COR-L47 (cell line): Measurements from ENCODE around the gene NFATC2.

Experiments
- DNase-seq: peaks from one replicate; lab custom pipeline; 2025; lab: John Stamatoyannopoulos, UW

Gene NFATC2

DNA sequence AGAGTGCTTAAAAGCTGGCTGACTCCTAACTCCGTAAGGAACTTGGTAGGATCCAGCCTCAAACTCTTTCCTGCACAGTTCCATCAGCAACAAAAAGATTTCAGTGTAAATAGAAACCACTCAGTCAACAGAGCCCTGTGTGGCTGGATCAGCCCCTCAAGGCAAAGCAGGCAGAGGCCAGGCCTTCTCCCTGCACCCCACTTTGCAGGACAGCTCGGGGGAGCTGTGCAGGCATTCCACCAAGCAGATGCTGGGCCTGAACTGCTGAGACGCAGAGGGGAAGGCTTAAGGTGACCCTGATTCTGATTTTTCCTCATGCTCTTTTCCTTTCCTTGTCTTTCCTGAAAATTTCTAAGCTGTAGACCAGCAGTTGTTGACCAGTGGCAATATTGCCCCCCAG lies 91.5 kb downstream of the NFATC2 start:
- no peak for DNase-seq

DNA sequence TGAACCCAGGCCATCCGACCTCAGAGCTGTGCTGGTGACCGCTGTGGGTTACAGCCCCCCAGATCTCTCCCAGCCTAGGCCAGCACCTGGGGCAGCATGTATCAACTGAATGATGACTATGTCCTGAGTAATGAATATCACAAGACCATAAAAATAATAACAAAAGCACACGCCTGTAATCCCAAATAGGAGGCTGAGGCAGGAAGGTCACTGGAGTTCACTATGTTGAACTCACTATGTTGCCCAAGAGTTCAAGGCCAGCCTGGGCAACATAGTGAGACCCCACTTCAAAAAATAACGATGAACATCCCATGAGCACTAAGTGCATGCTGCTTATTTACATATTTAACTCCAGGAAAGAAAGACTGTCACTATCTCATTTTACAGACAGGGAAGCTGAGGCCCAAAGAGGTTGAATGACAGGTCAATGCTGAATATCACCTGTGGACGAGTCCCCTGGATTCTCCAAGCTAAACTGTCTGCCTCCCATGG lies 92.3 kb downstream of the NFATC2 start:
- DNase-seq: no peak

GRCh38 chr20:51449498-51450220 lies 92.9 kb downstream of the NFATC2 start:
- DNase-seq: no peak

- DNase-seq: no peak
Measured at GRCh38 chr20:51447765-51448148, 94.8 kb downstream of the NFATC2 start.

GRCh38 chr20:51447097-51447764 lies 95.3 kb downstream of the NFATC2 start:
- no peak for DNase-seq

DNA sequence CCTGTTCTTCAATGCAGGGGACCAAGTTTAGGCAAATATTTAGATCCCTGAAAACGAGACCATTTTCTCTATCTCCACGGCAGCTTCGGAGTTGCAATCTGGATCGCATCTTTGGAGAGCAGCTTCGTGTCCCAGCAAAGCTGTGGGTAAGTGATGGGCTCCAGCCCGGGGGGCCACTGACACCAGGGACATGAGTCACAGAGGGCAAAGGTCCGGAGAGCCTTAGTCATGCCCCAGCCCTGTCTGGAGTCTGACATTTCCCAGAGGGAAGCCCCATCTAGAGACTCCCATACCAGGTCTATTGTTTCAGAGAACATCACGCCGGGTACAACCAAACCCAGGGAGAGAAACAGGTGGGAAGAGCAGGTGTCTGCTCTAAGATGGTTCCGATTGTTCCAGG lies 95.9 kb downstream of the NFATC2 start:
- DNase-seq: no peak

DNA sequence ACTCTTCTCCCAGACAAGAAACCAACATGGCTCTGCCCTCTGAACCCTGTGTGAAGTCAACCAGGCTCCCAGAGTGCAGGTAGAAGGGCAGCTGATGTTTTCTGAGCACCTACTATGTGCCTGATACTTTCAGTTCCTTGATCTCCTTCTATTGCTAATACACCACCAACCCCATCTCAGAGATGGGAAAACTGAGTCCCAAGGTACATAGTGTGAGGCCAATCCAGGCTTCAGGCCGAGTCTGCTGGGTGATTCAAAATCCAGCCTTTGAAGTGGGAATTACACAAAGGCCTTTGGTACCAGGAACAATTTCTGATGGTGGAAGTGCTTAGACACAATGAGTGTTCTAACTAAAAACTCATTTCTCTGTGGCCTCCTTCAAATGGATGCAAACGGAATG lies 96.3 kb downstream of the NFATC2 start:
- DNase-seq: no peak

- DNase-seq: no peak
Measured at GRCh38 chr20:51445591-51445990, 96.9 kb downstream of the NFATC2 start.

GRCh38 chr20:51444922-51445438 lies 97.5 kb downstream of the NFATC2 start:
- DNase-seq: no peak

GRCh38 chr20:51444467-51444866 lies 98.1 kb downstream of the NFATC2 start:
- no peak for DNase-seq

- DNase-seq: no peak
Measured at GRCh38 chr20:51442602-51443001, 99.9 kb downstream of the NFATC2 start.

- DNase-seq: no peak
Measured at GRCh38 chr20:51440589-51440988, 101.9 kb downstream of the NFATC2 start.

DNA sequence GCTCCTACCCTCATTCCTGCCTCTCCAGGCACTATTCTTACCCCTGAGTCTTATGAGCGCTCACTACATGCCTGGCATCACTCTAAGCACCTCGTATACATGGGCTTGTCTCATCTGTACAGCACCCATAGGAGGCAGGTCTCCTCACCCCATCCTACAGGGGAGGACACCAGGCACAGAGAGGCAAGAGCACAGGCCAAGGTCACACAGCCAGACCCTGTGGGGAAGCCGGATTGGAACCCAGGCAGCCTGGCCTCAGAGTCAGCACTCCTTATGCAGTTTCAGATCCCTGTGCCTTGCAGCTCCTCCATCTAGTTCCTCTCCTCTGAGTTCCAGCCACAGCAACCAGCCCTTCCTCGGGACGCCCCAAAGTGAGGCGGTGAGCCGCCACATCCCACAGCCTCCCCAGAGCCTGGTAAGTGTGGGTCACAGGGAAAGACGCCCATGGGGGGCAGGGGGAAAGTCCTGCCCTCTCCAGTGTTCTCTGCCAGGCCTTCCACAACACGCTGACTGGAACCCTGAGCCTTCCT lies 103.3 kb downstream of the NFATC2 start:
- DNase-seq: no peak

DNA sequence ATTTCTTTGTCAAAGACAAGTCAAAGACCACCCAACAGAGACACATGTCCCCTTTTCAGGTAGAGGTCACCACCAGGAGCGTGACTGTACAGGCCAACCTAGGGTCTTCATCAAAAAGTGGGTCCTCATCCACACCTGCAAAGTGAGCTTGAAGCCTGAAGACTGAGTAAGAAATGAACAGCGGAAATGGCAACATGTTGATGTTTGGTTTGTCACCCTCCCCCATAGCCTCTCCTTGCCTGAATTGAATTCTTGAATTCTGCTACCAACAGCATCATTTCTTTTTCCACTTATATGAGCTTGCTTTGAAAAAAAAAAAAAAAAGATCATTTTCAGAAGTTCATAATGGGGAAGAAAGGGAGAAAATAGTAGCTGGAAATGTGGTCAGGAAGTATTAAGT lies 104.4 kb downstream of the NFATC2 start:
- DNase-seq: no peak

- DNase-seq: no peak
Measured at GRCh38 chr20:51437182-51437924, 105.2 kb downstream of the NFATC2 start.

DNA sequence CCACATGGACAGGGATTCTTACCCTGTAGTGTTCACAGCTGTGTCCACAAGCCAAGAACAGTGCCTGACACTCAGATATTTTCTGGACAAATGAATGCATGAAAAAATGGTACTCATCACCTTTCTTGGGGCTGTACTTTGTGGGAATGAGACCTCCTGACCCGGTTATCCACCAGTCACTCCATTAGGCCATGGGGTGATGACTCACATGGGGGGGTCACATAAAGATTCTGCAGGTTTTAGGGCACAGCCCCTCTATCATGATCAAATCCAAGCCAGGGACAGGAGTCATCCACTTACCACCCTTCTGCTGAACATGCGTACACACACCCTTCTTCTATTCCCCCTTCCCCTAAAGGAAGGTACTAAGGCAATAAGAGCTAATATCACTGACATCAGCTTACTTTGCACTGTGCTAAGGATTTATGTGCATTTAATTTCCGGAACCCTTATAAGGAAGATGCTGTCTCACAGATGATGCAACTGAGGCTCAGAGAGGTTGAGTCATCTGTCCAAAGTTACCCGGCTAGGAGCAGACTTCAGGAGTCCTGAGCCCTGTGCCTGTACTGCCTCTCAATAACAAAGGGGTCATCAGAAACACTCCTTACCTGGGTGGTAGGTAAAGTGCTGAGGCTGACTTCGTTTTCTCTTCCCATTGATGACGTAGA lies 107.8 kb downstream of the NFATC2 start:
- DNase-seq: no peak

- no peak for DNase-seq
Measured at GRCh38 chr20:51434026-51434425, 108.5 kb downstream of the NFATC2 start.

- DNase-seq: no peak
Measured at GRCh38 chr20:51432875-51433274, 109.6 kb downstream of the NFATC2 start.

GRCh38 chr20:51432251-51432784 lies 110.2 kb downstream of the NFATC2 start:
- no peak for DNase-seq

DNA sequence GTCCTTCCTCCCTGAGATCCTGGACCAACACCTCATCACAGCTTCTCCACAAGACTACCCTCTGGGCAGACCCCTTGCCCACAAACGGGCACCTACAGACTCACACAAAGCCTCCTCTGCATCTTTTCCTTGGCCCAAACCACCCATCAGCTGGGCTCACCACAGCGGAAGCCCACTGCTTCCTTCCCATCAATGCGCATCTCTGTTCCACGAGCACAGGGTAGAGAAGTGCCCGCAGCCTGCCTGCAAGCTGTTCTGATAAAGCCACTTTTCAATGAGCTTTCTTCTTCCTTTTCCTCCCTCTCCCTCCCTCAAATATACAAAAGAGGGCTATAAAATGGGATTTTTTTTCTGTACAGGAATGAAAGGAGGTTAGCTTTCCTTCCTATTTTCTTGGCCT lies 111.2 kb downstream of the NFATC2 start:
- no peak for DNase-seq

DNA sequence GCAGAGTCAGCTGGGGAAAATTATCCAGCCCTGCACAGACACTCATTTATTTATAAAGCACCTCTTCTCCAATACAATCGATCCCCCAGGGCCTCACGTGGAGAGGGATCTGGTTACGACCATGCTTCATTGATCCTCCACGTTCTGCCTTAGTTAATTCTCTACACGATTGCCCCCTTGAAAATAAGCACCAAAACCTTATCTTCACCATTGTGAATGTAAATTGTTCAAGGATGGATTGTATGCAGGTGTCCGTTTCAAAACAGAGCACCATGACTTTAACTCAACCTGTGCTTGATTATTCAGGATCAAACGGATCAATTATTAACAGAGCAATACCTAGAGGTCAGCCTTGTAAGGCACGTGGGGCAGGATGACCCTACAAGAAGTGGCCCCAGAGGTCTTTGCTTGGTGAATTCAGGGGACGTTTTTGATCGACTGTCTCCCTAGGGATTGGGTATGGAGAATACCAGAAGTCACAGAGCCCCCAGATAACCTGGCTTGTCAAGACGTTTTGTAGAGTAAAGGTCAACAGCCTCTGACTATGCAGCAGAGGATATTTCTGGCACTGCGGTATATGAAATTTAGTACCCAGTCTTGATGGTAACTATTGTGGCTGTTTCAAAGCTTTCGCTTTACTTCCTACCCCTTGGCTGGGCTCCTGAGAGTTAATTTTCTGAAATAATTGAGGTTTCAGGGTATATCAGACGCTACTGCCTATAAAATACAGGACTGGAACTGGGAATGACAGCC lies 112.1 kb downstream of the NFATC2 start:
- no peak for DNase-seq
